Mesodermal cell (in vitro differentiated cells): Measurements from ENCODE around the gene ACKR4. TPM values are rescaled to one million over a fixed set of nuclear protein-coding genes. Genes with fewer than 3 reads are reported as not detected.
"Not testable (repeated sequence)": the region's sequence is repeated elsewhere in the genome, so short reads cannot be mapped to it uniquely, and the experiment has no call there.

ENCODE experiments used
- H3K27ac ChIP-seq: 2 replicates; pipeline ENCODE4 v1.7.0; 2013; ENCODE audit warnings: mild to moderate bottlenecking, low read depth, low read length, moderate library complexity; ENCODE audit not compliant: severe bottlenecking
- H3K36me3 ChIP-seq: 2 replicates; pipeline ENCODE4 v1.7.1; 2013; ENCODE audit warnings: mild to moderate bottlenecking, low read length, moderate library complexity; ENCODE audit not compliant: control insufficient read depth, insufficient read depth
- H3K4me1 ChIP-seq: one replicate; pipeline ENCODE4 v1.7.1; 2013; ENCODE audit warnings: mild to moderate bottlenecking, low read length; ENCODE audit not compliant: insufficient read depth, control insufficient read depth, poor library complexity, severe bottlenecking
- H3K4me3 ChIP-seq: 2 replicates; pipeline ENCODE4 v1.7.0; 2013; ENCODE audit warnings: low read length, control low read depth, mild to moderate bottlenecking; ENCODE audit not compliant: insufficient read depth, poor library complexity, severe bottlenecking; ENCODE audit errors: extremely low read depth
- H3K9me3 ChIP-seq: 2 replicates; pipeline ENCODE4 v1.7.1; 2013; ENCODE audit warnings: mild to moderate bottlenecking, low read length, moderate library complexity; ENCODE audit not compliant: control insufficient read depth
- WGBS, 2 experiments: methylation state at CpG; one replicate each; pipeline ENCODE4 v1.1.5; 2013; ENCODE audit warnings: missing lambda C conversion rate in 2 of 2; ENCODE audit not compliant: insufficient coverage in 2 of 2; 5-methylcytosine and 5-hydroxymethylcytosine counted together
- polyA plus RNA-seq, 2 experiments: library from polyadenylated mRNA; stranded (reverse); fragments of 50-300 nt; gene quantifications; one replicate each; pipeline ENCODE4 v1.2.3, GENCODE V29; 2013

Gene ACKR4
- polyA plus RNA-seq (2013, experiment 1 of 2) = not detected
- not detected for polyA plus RNA-seq (2013, experiment 2 of 2)

DNA sequence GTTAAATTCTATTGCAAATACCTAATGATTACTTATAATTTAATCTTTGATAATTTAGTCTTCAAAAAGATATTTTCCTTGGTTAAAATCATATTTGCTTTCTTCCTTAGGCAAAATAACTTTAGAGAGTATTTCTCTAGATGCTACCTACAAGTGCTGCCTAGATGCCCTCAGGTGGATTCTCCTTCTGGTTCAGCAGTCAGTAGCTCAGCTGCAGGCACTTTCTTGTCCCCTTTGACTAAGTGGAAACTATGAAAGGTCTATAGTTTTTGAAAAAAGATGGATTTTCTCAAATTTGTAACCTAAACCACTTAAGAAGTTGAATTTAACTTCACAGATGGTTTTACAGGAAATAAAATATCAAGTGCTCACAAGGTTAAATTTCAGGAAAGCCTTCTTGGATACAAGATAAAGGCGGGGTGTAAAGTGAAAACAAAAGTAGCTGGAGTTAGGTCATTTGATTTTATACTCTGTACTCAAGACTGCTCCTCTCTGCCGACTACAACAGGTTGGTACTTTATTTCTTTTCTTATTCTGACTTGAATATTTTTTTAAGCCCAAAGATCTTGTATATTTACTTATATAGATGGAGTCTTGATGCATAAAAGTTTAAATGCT is at the start of gene ACKR4:
Gene ACKR4 (plus strand): TSS at position 455 of the 618 bp plus-strand sequence. CDS start 3,128 bp downstream, outside the sequence.
- H3K9me3 ChIP-seq = no peaks in the 10 kb centered on the region
- peaks cover 4% of the 10 kb centered on the region for H3K4me1 ChIP-seq
- no CpG with 5 or more reads among the region's 2 CpGs for WGBS, 2 experiments
- H3K36me3 ChIP-seq = no peaks in the 10 kb centered on the region
- H3K27ac ChIP-seq = no peak within 1 kb of the TSS
- H3K4me3 ChIP-seq = no peak within 1 kb of the TSS

DNA sequence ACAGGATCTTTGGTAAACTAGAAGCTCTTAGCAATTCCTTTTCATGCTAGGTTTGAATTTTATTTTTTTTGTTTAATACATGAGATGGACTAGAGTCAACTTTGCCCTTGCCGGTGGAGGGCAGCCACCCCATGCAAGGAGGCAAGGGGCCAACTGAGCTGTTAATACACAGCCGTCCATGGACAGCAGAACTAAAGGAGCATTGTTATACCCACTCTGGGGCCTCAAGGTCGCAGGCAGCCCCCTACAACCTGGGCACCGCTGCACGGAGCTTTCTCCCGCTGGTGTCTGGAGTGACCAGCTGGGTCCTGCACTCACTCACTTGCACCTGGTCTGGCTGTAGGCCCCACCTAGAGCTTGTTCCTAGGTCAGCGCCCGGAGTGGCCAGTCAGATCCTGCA is 47.9 kb upstream of the ACKR4 start:
- no peak overlapping the region for H3K4me3 ChIP-seq
- no peaks in the 10 kb centered on the region for H3K4me1 ChIP-seq
- 84 to 93% methylated on average over 6 to 7 of the region's 8 CpGs for WGBS, 2 experiments
- H3K27ac ChIP-seq = no peak overlapping the region
- H3K9me3 ChIP-seq = no peaks in the 10 kb centered on the region
- no peaks in the 10 kb centered on the region for H3K36me3 ChIP-seq

DNA sequence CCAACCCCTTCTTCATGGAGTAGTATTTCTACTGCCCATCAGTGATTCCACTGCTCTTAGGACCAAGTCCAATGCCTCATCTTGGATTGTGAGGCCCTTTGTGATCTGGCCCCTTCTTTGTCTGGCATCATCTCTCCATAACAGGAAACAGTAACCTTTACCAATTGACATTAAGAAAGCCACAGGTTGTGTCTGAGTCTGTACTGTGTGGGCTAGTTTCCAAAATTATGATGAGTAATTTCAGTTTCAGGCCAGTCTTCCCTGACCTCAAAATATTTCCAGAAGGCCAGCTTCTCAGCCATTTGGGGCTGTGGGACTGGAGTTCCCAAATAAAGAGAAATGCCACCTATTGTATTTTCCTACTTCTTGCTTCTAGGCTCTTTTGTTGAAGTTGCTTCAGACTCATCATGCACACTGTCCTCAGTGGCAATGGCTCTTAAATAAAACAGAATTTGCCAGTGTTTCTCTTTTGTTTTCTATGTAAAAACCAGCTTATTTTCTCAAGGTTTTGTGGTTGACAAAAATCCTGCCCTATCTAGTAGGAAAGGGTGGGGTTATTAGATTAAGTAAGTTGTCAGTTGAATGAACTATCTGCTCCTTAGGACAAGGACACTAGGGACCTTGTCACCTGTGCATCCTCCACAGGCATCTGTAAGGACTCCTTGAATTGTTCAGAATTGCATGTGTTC is 47.0 kb upstream of the ACKR4 start:
- no peaks in the 10 kb centered on the region for H3K4me1 ChIP-seq
- no peak overlapping the region for H3K27ac ChIP-seq
- H3K9me3 ChIP-seq = no peaks in the 10 kb centered on the region
- no peak overlapping the region for H3K4me3 ChIP-seq
- no peaks in the 10 kb centered on the region for H3K36me3 ChIP-seq

DNA sequence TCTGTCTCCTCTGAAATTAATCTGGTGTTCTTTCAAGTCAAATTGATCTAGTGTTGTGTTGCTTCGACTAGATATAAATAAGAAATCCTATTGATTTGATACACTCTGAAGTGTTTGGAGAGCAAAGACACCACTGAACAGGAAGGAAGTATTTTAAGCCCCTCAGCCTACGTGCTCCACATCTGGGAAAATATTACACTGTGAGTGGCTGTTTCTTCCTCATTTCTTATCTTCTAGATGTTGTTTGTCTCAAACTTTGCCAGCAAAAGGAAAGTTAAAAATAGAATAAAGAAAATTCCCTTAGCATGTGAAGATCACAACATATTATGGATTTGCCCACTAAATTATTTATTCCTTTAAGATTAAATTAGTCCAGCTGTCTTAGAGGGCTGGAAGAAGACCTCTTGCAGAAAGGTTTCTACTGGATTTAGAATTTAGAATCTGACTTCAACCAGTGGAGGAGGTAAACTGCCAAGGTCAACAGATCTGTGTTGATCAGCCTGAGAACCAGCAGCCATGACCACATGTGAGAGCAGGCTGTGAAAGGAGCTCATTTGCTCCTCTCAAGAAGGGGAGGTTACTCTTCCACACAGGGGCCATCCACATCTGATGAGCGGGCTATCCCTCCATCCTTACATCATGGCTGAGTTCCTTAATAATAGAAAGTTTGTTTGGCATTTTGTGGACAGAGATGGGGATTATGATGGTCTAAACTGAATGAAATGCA is 46.3 kb upstream of the ACKR4 start:
- no peak overlapping the region for H3K27ac ChIP-seq
- H3K9me3 ChIP-seq = no peaks in the 10 kb centered on the region
- H3K4me3 ChIP-seq = no peak overlapping the region
- no peaks in the 10 kb centered on the region for H3K36me3 ChIP-seq
- WGBS, 2 experiments = 91% methylated on average over 1 of the region's 3 CpGs; no CpG with 5 or more reads in 1 of the 2 experiments
- no peaks in the 10 kb centered on the region for H3K4me1 ChIP-seq

- Histone ChIP-seq H3K4me3 (no peak overlapping the region), H3K36me3 (no peaks in the 10 kb centered on the region)
- 87 to 95% methylated on average over 6 of the region's 6 CpGs for WGBS, 2 experiments
Observed at GRCh38 chr3:132553826-132554225, 43.2 kb upstream of the ACKR4 start.

DNA sequence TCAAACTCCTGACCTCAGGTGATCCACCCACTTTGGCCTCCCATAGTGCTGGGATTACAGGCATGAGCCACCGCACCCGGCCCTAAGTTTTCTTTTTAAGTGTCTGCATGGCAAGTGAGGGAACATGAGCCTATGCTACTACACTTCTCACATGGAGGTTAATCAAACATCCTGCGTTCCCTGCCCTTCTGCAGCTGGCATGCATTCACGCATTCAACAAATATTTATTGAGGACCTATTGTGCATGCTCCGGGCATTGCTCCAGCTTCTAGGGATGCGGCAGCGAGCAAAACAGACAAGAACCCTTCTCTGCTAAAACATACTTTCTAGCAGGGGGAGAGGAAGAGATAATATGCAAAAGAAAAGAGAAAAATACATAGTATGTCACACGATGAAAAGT is 42.6 kb upstream of the ACKR4 start:
- Histone ChIP-seq H3K4me3 (no peak overlapping the region), H3K4me1 (no peaks in the 10 kb centered on the region), H3K36me3 (no peaks in the 10 kb centered on the region), H3K9me3 (no peaks in the 10 kb centered on the region), H3K27ac (no peak overlapping the region)
- WGBS, 2 experiments = 85 to 91% methylated on average over 4 to 5 of the region's 8 CpGs

More at GRCh38 chr3:132553826-132554225, 43.2 kb upstream of the ACKR4 start:
- H3K9me3 ChIP-seq = no peaks in the 10 kb centered on the region
- H3K4me1 ChIP-seq = no peaks in the 10 kb centered on the region
- H3K27ac ChIP-seq = no peak overlapping the region

DNA sequence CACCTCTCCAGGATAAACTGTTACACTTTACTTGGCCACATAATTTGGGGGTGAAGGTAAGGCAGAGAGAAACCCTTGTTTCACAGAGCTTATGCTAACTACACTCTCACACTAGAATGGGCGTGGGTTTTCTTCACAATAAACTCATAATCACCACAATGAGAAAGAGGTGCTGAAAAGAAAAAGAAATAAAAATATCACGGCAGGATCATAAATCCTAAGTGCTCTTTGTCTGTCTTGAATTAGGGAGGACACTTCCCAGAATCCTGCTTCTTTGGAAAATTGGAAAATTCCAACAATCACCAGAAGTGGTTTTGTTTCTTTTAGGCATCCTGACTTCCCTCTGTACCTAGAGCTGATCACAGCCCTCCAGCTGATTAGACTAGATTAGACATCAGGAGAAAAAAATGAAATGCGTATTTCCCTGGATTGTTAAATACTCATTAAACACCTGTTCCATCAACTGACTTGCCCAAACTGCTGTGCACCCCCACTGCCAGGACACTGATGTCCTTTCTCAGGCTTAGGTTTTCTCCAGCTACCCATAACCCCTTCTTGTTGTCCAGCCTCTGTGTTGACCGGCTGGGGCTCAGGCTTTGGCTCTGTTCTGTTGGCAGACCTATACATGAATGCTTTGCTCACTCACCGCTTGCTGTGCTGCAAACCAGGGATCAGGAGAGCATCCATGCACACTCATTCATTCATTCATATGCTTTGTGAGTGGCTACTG is 41.6 kb upstream of the ACKR4 start:
- Histone ChIP-seq H3K27ac (no peak overlapping the region), H3K4me3 (no peak overlapping the region), H3K4me1 (no peaks in the 10 kb centered on the region), H3K36me3 (no peaks in the 10 kb centered on the region), H3K9me3 (no peaks in the 10 kb centered on the region)
- WGBS, 2 experiments = 83 to 90% methylated on average over 1 to 3 of the region's 5 CpGs

DNA sequence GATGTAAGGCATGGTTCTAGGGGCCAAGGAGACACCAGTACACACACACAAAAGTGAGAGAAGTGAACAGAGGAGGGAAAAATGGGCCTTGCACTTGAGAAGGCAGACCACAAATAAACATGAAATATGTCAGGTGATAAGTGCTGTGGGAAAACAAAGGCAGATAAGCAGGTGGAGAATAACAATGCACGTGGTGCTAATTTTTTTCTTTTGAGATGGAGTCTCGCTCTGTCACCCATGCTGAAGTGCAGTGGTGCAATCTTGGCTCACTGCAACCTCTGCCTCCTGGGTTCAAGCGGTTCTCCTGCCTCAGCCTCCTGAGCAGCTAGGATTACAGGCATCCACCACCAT is 41.1 kb upstream of the ACKR4 start:
- H3K4me3 ChIP-seq, H3K27ac ChIP-seq, H3K9me3 ChIP-seq, H3K4me1 ChIP-seq, H3K36me3 ChIP-seq: not testable (repeated sequence)
- 91 to 93% methylated on average over 3 of the region's 3 CpGs for WGBS, 2 experiments

- H3K9me3 ChIP-seq = no peaks in the 10 kb centered on the region
- H3K36me3 ChIP-seq = no peaks in the 10 kb centered on the region
- H3K4me1 ChIP-seq = no peaks in the 10 kb centered on the region
- H3K4me3 ChIP-seq = no peak overlapping the region
- 84 to 93% methylated on average over 7 of the region's 8 CpGs for WGBS, 2 experiments
- H3K27ac ChIP-seq = no peak overlapping the region
Observed at GRCh38 chr3:132556508-132557159, 40.4 kb upstream of the ACKR4 start.

DNA sequence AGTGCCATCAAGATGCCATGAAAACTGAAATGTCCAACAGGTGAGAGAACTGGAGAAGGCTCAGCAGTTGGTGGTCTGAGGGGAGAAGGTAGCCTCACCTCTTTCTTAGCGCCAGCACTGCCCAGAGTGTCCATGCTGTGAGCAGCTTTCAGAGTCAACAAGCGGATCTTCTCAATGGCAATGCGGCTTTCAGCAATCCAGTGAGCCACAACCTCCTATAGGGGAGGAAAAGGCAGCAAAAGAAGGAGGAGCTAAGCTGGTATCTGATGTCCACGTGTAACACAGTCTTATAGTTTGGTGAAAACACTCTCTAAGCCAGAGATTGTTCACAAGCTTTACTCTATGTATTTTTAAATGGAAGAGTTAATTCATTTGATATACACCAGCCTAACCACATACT is 36.1 kb upstream of the ACKR4 start:
- 50% methylated on average over 2 of the region's 4 CpGs; no CpG with 5 or more reads in 1 of the 2 experiments for WGBS, 2 experiments
- Histone ChIP-seq H3K9me3 (no peaks in the 10 kb centered on the region), H3K4me3 (no peak overlapping the region)

More for the DNA sequence above, 36.1 kb upstream of the ACKR4 start:
- no peaks in the 10 kb centered on the region for H3K36me3 ChIP-seq
- H3K27ac ChIP-seq = no peak overlapping the region
- H3K4me1 ChIP-seq = no peaks in the 10 kb centered on the region
